PC-9 (cell line): ENCODE data around the gene AQP9.

Experiments used
- CTCF ChIP-seq: fragments of 200-600 bp; sonication (generic); conservative IDR thresholded peaks from 2 replicates; pipeline ENCODE4 v1.6.1; 2017; ENCODE audit warnings: mixed run types, antibody characterized with exemption, mild to moderate bottlenecking, moderate library complexity
- EZH2 ChIP-seq: fragments of 200-600 bp; sonication (generic); IDR thresholded peaks from 2 replicates; pipeline ENCODE4 v1.8.0; 2017; ENCODE audit warnings: antibody characterized with exemption, low read depth

- TF ChIP-seq CTCF (no peak), EZH2 (no peak)
Observed at GRCh38 chr15:58171476-58172061, 33.4 kb downstream of the AQP9 start.
